Activated naive CD8-positive, alpha-beta T cell treated with anti-CD3 and anti-CD28 coated beads, Interleukin-2, amount 10 ng/mL, durations not matched to agents 7 days and 5 days (primary cell): ENCODE results near the gene CAB39. TPM values are rescaled to one million over a fixed set of nuclear protein-coding genes. Genes with fewer than 3 reads are reported as not detected.

Source experiments
- ATAC-seq: fragments of 150-1000 bp; cut with Tn5 transposase; one replicate; pipeline ENCODE4 v1.10.0; 2021; ENCODE audit warnings: low read depth, moderate library complexity
- POLR2A ChIA-PET: fragments of 350-600 bp; sonication (Branson Sonifier 250); formaldehyde crosslinking; loops from one replicate; lab custom pipeline; 2021; ENCODE audit warnings: antibody characterized with exemption; lab: Charles Lee
- DNase-seq: peaks from one replicate; pipeline ENCODE4 v3.0.0; 2021
- H3K27ac Mint-ChIP-seq: one replicate; pipeline ENCODE4 v1.8.0; 2022; ENCODE audit warnings: mild to moderate bottlenecking, mixed read lengths
- H3K27me3 Mint-ChIP-seq: one replicate; pipeline ENCODE4 v1.8.0; 2022; ENCODE audit warnings: mild to moderate bottlenecking, moderate library complexity, mixed read lengths
- H3K36me3 Mint-ChIP-seq: one replicate; pipeline ENCODE4 v1.8.0; 2021; ENCODE audit warnings: mild to moderate bottlenecking, mixed read lengths
- H3K4me1 Mint-ChIP-seq: one replicate; pipeline ENCODE4 v1.8.0; 2021; ENCODE audit warnings: mixed read lengths
- H3K4me3 Mint-ChIP-seq: one replicate; pipeline ENCODE4 v1.8.0; 2022; ENCODE audit warnings: mild to moderate bottlenecking, moderate library complexity, mixed read lengths
- H3K9me3 Mint-ChIP-seq: one replicate; pipeline ENCODE4 v1.8.0; 2021; ENCODE audit warnings: mixed read lengths
- total RNA-seq, 2 experiments: library from RNA; stranded (reverse); gene quantifications; one replicate each; pipeline ENCODE4 v1.2.3, GENCODE V29; 2021

The CAB39 gene
- total RNA-seq, 2 experiments from 2014 or later: 138 to 143 TPM

GRCh38 chr2:230674966-230675672, 37.5 kb upstream of the CAB39 start:
- Mint-ChIP-seq H3K4me3 (no peak overlapping the region), H3K27me3 (no peaks in the 10 kb centered on the region), H3K9me3 (peaks cover 9% of the 10 kb centered on the region), H3K27ac (peak overlapping the region; percentile 20), H3K36me3 (peaks cover 19% of the 10 kb centered on the region), H3K4me1 (peaks cover 45% of the 10 kb centered on the region)
- DNase-seq (no peak), ATAC-seq (no peak)
- POLR2A ChIA-PET: interaction anchor here (6.3 kb wide), 1 partner anchor 15 kb away, joined by 74 read pairs; no protein-coding TSS in a partner anchor

GRCh38 chr2:230676546-230676945, 36.1 kb upstream of the CAB39 start:
- peaks cover 23% of the 10 kb centered on the region for H3K36me3 Mint-ChIP-seq
- H3K27ac Mint-ChIP-seq: no peak overlapping the region
- POLR2A ChIA-PET: interaction anchor here (1.1 to 6.3 kb wide), 3 partner anchors 8 to 17 kb away, joined by 3 to 74 read pairs (median 22); no protein-coding TSS in a partner anchor
- no peak for ATAC-seq
- no peak for DNase-seq
- peaks cover 9% of the 10 kb centered on the region for H3K9me3 Mint-ChIP-seq
- peaks cover 43% of the 10 kb centered on the region for H3K4me1 Mint-ChIP-seq
- H3K27me3 Mint-ChIP-seq: no peaks in the 10 kb centered on the region
- H3K4me3 Mint-ChIP-seq: no peak overlapping the region

GRCh38 chr2:230677201-230677946, 35.3 kb upstream of the CAB39 start:
- Mint-ChIP-seq H3K4me1 (peaks cover 45% of the 10 kb centered on the region), H3K27ac (peak overlapping the region; percentile 87)
- POLR2A ChIA-PET: interaction anchor here (0.7 to 6.3 kb wide), 9 partner anchors 9 to 101 kb away, joined by 3 to 74 read pairs (median 3); partner anchors contain the start of gene CAB39

GRCh38 chr2:230678018-230678417, 34.6 kb upstream of the CAB39 start:
- peaks cover 12% of the 10 kb centered on the region for H3K9me3 Mint-ChIP-seq
- H3K27me3 Mint-ChIP-seq: no peaks in the 10 kb centered on the region
- peaks cover 27% of the 10 kb centered on the region for H3K36me3 Mint-ChIP-seq
- no peak for DNase-seq
- H3K4me1 Mint-ChIP-seq: peaks cover 46% of the 10 kb centered on the region
- H3K27ac Mint-ChIP-seq: peak overlapping the region; percentile 84
- peak overlapping the region; percentile 57 for H3K4me3 Mint-ChIP-seq
- POLR2A ChIA-PET: interaction anchor here (0.9 to 6.3 kb wide), 9 partner anchors 9 to 115 kb away, joined by 3 to 74 read pairs (median 4); partner anchors contain the start of gene CAB39
- peak; percentile 54 for ATAC-seq

More at GRCh38 chr2:230677201-230677946, 35.3 kb upstream of the CAB39 start:
- ATAC-seq (no peak), DNase-seq (no peak)
- H3K9me3 Mint-ChIP-seq: peaks cover 9% of the 10 kb centered on the region
- peak overlapping the region; percentile 52 for H3K4me3 Mint-ChIP-seq
- no peaks in the 10 kb centered on the region for H3K27me3 Mint-ChIP-seq
- peaks cover 25% of the 10 kb centered on the region for H3K36me3 Mint-ChIP-seq

GRCh38 chr2:230678451-230678850, 34.2 kb upstream of the CAB39 start:
- no peak for DNase-seq
- Mint-ChIP-seq H3K4me1 (peaks cover 46% of the 10 kb centered on the region), H3K27me3 (no peaks in the 10 kb centered on the region), H3K4me3 (peak overlapping the region; percentile 57), H3K9me3 (peaks cover 12% of the 10 kb centered on the region), H3K36me3 (peaks cover 28% of the 10 kb centered on the region), H3K27ac (peak overlapping the region; percentile 84)
- peak; percentile 79 for ATAC-seq
- POLR2A ChIA-PET: interaction anchor here (0.6 to 6.3 kb wide), 11 partner anchors 8 to 115 kb away, joined by 3 to 74 read pairs (median 3); partner anchors contain the start of gene CAB39

- Mint-ChIP-seq H3K36me3 (peaks cover 29% of the 10 kb centered on the region), H3K27me3 (no peaks in the 10 kb centered on the region), H3K4me3 (no peak overlapping the region), H3K9me3 (peaks cover 12% of the 10 kb centered on the region), H3K27ac (no peak overlapping the region), H3K4me1 (peaks cover 50% of the 10 kb centered on the region)
- POLR2A ChIA-PET: interaction anchor here (0.8 to 6.3 kb wide), 3 partner anchors 12 to 33 kb away, joined by 3 to 74 read pairs (median 29); partner anchors contain the start of gene CAB39
- no peak for ATAC-seq
- DNase-seq: no peak
These were observed 32.0 kb upstream of the CAB39 start for GRCh38 chr2:230680463-230681170.

- H3K4me3 Mint-ChIP-seq: no peak overlapping the region
- no peak for ATAC-seq
- H3K36me3 Mint-ChIP-seq: peaks cover 29% of the 10 kb centered on the region
- peaks cover 47% of the 10 kb centered on the region for H3K4me1 Mint-ChIP-seq
- POLR2A ChIA-PET: interaction anchor here (0.8 to 4.9 kb wide), 2 partner anchors 12 to 32 kb away, joined by 4 to 29 read pairs; partner anchors contain the start of gene CAB39
- DNase-seq: no peak
- H3K27ac Mint-ChIP-seq: no peak overlapping the region
- H3K9me3 Mint-ChIP-seq: peaks cover 12% of the 10 kb centered on the region
- no peaks in the 10 kb centered on the region for H3K27me3 Mint-ChIP-seq
These were observed 31.5 kb upstream of the CAB39 start for GRCh38 chr2:230681171-230681545.

GRCh38 chr2:230682546-230682945, 30.1 kb upstream of the CAB39 start:
- Mint-ChIP-seq H3K4me1 (peaks cover 48% of the 10 kb centered on the region), H3K4me3 (no peak overlapping the region), H3K36me3 (peaks cover 24% of the 10 kb centered on the region), H3K27me3 (no peaks in the 10 kb centered on the region), H3K27ac (no peak overlapping the region), H3K9me3 (peaks cover 9% of the 10 kb centered on the region)
- no peak for ATAC-seq
- POLR2A ChIA-PET: interaction anchor here (1.1 to 1.5 kb wide), 2 partner anchors 12 to 31 kb away, joined by 4 read pairs; no protein-coding TSS in a partner anchor
- no peak for DNase-seq

- ATAC-seq: no peak
- Mint-ChIP-seq H3K4me3 (no peak overlapping the region), H3K4me1 (peaks cover 37% of the 10 kb centered on the region), H3K27me3 (no peaks in the 10 kb centered on the region), H3K27ac (peak overlapping the region; percentile 18), H3K36me3 (peaks cover 13% of the 10 kb centered on the region), H3K9me3 (peaks cover 3% of the 10 kb centered on the region)
- POLR2A ChIA-PET: interaction anchor here (0.8 kb wide), 1 partner anchor 41 kb away, joined by 3 read pairs; no protein-coding TSS in a partner anchor
- no peak for DNase-seq
These were observed 28.1 kb upstream of the CAB39 start for GRCh38 chr2:230684270-230685168.

GRCh38 chr2:230685178-230685577, 27.5 kb upstream of the CAB39 start:
- Mint-ChIP-seq H3K4me1 (peaks cover 36% of the 10 kb centered on the region), H3K27me3 (no peaks in the 10 kb centered on the region), H3K4me3 (no peak overlapping the region), H3K36me3 (peaks cover 13% of the 10 kb centered on the region), H3K9me3 (peaks cover 3% of the 10 kb centered on the region), H3K27ac (no peak overlapping the region)
- POLR2A ChIA-PET: interaction anchor here (0.8 kb wide), 1 partner anchor 42 kb away, joined by 3 read pairs; no protein-coding TSS in a partner anchor
- DNase-seq (no peak), ATAC-seq (no peak)

- Mint-ChIP-seq H3K4me1 (peaks cover 32% of the 10 kb centered on the region), H3K27me3 (no peaks in the 10 kb centered on the region), H3K4me3 (no peak overlapping the region), H3K9me3 (peaks cover 5% of the 10 kb centered on the region), H3K36me3 (peaks cover 8% of the 10 kb centered on the region), H3K27ac (no peak overlapping the region)
- ATAC-seq (no peak), DNase-seq (no peak)
- POLR2A ChIA-PET: interaction anchor here (0.6 kb wide), 1 partner anchor 27 kb away, joined by 3 read pairs; no protein-coding TSS in a partner anchor
These were observed 25.1 kb upstream of the CAB39 start for GRCh38 chr2:230687498-230687897.

- Mint-ChIP-seq H3K27me3 (no peaks in the 10 kb centered on the region), H3K9me3 (peaks cover 2% of the 10 kb centered on the region), H3K27ac (no peak overlapping the region), H3K4me3 (no peak overlapping the region), H3K4me1 (peaks cover 35% of the 10 kb centered on the region), H3K36me3 (peaks cover 6% of the 10 kb centered on the region)
- POLR2A ChIA-PET: interaction anchor here (0.6 kb wide), 1 partner anchor 11 kb away, joined by 3 read pairs; no protein-coding TSS in a partner anchor
- no peak for DNase-seq
- no peak for ATAC-seq
These were observed 24.2 kb upstream of the CAB39 start for GRCh38 chr2:230688490-230688889.
